ENCODE measurements around the gene NAP1L1. TPM values are rescaled to one million over a fixed set of nuclear protein-coding genes. Genes with fewer than 3 reads are reported as not detected.

Gene NAP1L1
- total RNA-seq, 4 donors from 2014 or later, result 78.9 to 191 (median 150) TPM

- DNase-seq, result no peak
- Histone ChIP-seq H3K27ac (no peak overlapping the region), H3K36me3 (no peaks in the 10 kb centered on the region), H3K4me1 (peaks cover 0 to 6% (median 1%) of the 10 kb centered on the region in 4 donors), H3K9me3 (no peaks in the 10 kb centered on the region), H3K4me3 (no peak overlapping the region), H3K27me3 (peaks cover 3% of the 10 kb centered on the region)
- in situ Hi-C loops (cut with MboI; ENCODE audit: low pct_ligation_motif_present in 1 of 4, low pct_unique_long_range_greater_than_20kb in 1 of 4, low sequenced_read_pairs in 3 of 4) (no loop called here), intact Hi-C loops (cut with DNase I; ENCODE audit: low total_unique reads) (no loop called here)
- 88 to 100% methylated on average over 1 of the region's 1 CpG for WGBS, 2 donors (ENCODE audit: low coverage in 1 of 2)
- TF ChIP-seq POLR2A (IDR thresholded peaks at IDR 0.05), result no peak
- no peak for TF ChIP-seq POLR2AphosphoS5 (IDR thresholded peaks at IDR 0.05)
- TF ChIP-seq EP300 (IDR thresholded peaks at IDR 0.05; ENCODE audit: low read depth), result no peak
- TF ChIP-seq CTCF (IDR thresholded peaks at IDR 0.05), result no peak
Observed at GRCh38 chr12:76018672-76019071, 65.8 kb downstream of the NAP1L1 start.

- TF ChIP-seq POLR2A (IDR thresholded peaks at IDR 0.05), result no peak
- no peak for TF ChIP-seq CTCF (IDR thresholded peaks at IDR 0.05)
- TF ChIP-seq EP300 (IDR thresholded peaks at IDR 0.05; ENCODE audit: low read depth), result no peak
- no peak for TF ChIP-seq POLR2AphosphoS5 (IDR thresholded peaks at IDR 0.05)
- no peak for DNase-seq
- 71 to 76% methylated on average over 2 to 6 of the region's 6 CpGs for WGBS, 2 donors (ENCODE audit: low coverage in 1 of 2)
- peaks cover 0 to 6% (median 1%) of the 10 kb centered on the region in 4 donors for H3K4me1 ChIP-seq
- H3K27me3 ChIP-seq, result peaks cover 3% of the 10 kb centered on the region
- no peaks in the 10 kb centered on the region for H3K9me3 ChIP-seq
- in situ Hi-C loops (cut with MboI; ENCODE audit: low pct_ligation_motif_present in 1 of 4, low pct_unique_long_range_greater_than_20kb in 1 of 4, low sequenced_read_pairs in 3 of 4) (no loop called here), intact Hi-C loops (cut with DNase I; ENCODE audit: low total_unique reads) (no loop called here)
- H3K36me3 ChIP-seq, result no peaks in the 10 kb centered on the region
- H3K4me3 ChIP-seq, result no peak overlapping the region
- H3K27ac ChIP-seq, result no peak overlapping the region
Observed at GRCh38 chr12:76018111-76018510, 66.4 kb downstream of the NAP1L1 start.

- in situ Hi-C loops (cut with MboI; ENCODE audit: low pct_ligation_motif_present in 1 of 4, low pct_unique_long_range_greater_than_20kb in 1 of 4, low sequenced_read_pairs in 3 of 4) (no loop called here), intact Hi-C loops (cut with DNase I; ENCODE audit: low total_unique reads) (loop anchor here (2.0 kb wide), 1 partner anchor 29 kb away; no protein-coding TSS in a partner anchor)
- Histone ChIP-seq H3K9me3 (no peaks in the 10 kb centered on the region), H3K27ac (no peak overlapping the region), H3K27me3 (peaks cover 3% of the 10 kb centered on the region), H3K4me3 (no peak overlapping the region), H3K4me1 (peaks cover 0 to 6% (median 1%) of the 10 kb centered on the region in 4 donors), H3K36me3 (no peaks in the 10 kb centered on the region)
- WGBS, 2 donors (ENCODE audit: low coverage in 1 of 2), result 40 to 59% methylated on average over 8 of the region's 8 CpGs
- TF ChIP-seq POLR2AphosphoS5 (IDR thresholded peaks at IDR 0.05), result no peak
- no peak for TF ChIP-seq EP300 (IDR thresholded peaks at IDR 0.05; ENCODE audit: low read depth)
- TF ChIP-seq POLR2A (IDR thresholded peaks at IDR 0.05), result no peak
- DNase-seq, result no peak
Observed at GRCh38 chr12:76014007-76014406, 70.5 kb downstream of the NAP1L1 start.

- no peak for DNase-seq
- WGBS, 2 donors (ENCODE audit: low coverage in 1 of 2), result 93 to 98% methylated on average over 3 to 4 of the region's 4 CpGs
- Histone ChIP-seq H3K27me3 (peaks cover 3% of the 10 kb centered on the region), H3K36me3 (no peaks in the 10 kb centered on the region), H3K4me3 (no peak overlapping the region), H3K9me3 (no peaks in the 10 kb centered on the region), H3K4me1 (peaks cover 0 to 6% (median 1%) of the 10 kb centered on the region in 4 donors), H3K27ac (no peak overlapping the region)
- TF ChIP-seq CTCF (IDR thresholded peaks at IDR 0.05) (no peak), EP300 (IDR thresholded peaks at IDR 0.05; ENCODE audit: low read depth) (no peak), POLR2AphosphoS5 (IDR thresholded peaks at IDR 0.05) (no peak)
- in situ Hi-C loops (cut with MboI; ENCODE audit: low pct_ligation_motif_present in 1 of 4, low pct_unique_long_range_greater_than_20kb in 1 of 4, low sequenced_read_pairs in 3 of 4), result no loop called here
- intact Hi-C loops (cut with DNase I; ENCODE audit: low total_unique reads), result loop anchor here (2.0 kb wide), 1 partner anchor 29 kb away; no protein-coding TSS in a partner anchor
Observed at GRCh38 chr12:76013603-76014002, 70.9 kb downstream of the NAP1L1 start.

- 86% methylated on average over 4 of the region's 4 CpGs; no CpG with 5 or more reads in 1 of the 2 donors for WGBS, 2 donors (ENCODE audit: low coverage in 1 of 2)
- DNase-seq, result no peak
- peaks cover 0 to 6% (median 1%) of the 10 kb centered on the region in 4 donors for H3K4me1 ChIP-seq
- H3K4me3 ChIP-seq, result no peak overlapping the region
- peaks cover 3% of the 10 kb centered on the region for H3K27me3 ChIP-seq
- intact Hi-C loops (cut with DNase I; ENCODE audit: low total_unique reads) (no loop called here), in situ Hi-C loops (cut with MboI; ENCODE audit: low pct_ligation_motif_present in 1 of 4, low pct_unique_long_range_greater_than_20kb in 1 of 4, low sequenced_read_pairs in 3 of 4) (no loop called here)
- H3K36me3 ChIP-seq, result no peaks in the 10 kb centered on the region
- TF ChIP-seq CTCF (IDR thresholded peaks at IDR 0.05) (no peak), POLR2AphosphoS5 (IDR thresholded peaks at IDR 0.05) (no peak), EP300 (IDR thresholded peaks at IDR 0.05; ENCODE audit: low read depth) (no peak), POLR2A (IDR thresholded peaks at IDR 0.05) (no peak)
- H3K27ac ChIP-seq, result no peak overlapping the region
- no peaks in the 10 kb centered on the region for H3K9me3 ChIP-seq
Observed at GRCh38 chr12:76012644-76013043, 71.8 kb downstream of the NAP1L1 start.

All from transverse colon (tissue), 4 donors.